GM12892 (cell line): Measurements from ENCODE around the gene HIP1R.

Experiments
- POLR2A ChIP-seq: IDR thresholded peaks from 2 replicates; pipeline ENCODE4 v1.6.1; 2011; ENCODE audit warnings: low read depth, low read length, control low read depth
- POLR2AphosphoS5 ChIP-seq: IDR thresholded peaks from 2 replicates; pipeline ENCODE4 v1.6.1; 2011; ENCODE audit warnings: low read depth, low read length, control low read depth
- TAF1 ChIP-seq: IDR thresholded peaks from 2 replicates; pipeline ENCODE4 v1.6.1; 2011; ENCODE audit warnings: low read depth, mild to moderate bottlenecking, control low read depth, low read length, borderline replicate concordance

DNA sequence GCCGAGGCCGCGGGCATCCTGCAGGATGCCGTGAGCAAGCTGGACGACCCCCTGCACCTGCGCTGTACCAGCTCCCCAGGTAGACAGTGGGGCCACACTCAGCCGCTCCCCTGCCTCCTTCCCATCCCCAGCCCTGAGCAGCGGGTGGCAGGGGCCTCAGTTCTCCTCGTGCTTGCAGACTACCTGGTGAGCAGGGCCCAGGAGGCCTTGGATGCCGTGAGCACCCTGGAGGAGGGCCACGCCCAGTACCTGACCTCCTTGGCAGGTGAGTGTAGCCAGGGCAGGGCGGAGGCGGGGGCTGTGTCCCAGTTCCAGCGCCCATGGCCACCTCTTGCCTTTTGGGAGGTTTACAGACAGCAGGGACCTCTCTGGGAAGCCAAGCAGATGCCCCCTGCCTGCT lies 22.9 kb downstream of the HIP1R start:
- TF ChIP-seq POLR2A, result no peak
- no peak for TF ChIP-seq TAF1
- no peak for TF ChIP-seq POLR2AphosphoS5
